ENCODE results near the gene CYP4F11. TPM values are rescaled to one million over a fixed set of nuclear protein-coding genes. Genes with fewer than 3 reads are reported as not detected.

The CYP4F11 gene, protein sequence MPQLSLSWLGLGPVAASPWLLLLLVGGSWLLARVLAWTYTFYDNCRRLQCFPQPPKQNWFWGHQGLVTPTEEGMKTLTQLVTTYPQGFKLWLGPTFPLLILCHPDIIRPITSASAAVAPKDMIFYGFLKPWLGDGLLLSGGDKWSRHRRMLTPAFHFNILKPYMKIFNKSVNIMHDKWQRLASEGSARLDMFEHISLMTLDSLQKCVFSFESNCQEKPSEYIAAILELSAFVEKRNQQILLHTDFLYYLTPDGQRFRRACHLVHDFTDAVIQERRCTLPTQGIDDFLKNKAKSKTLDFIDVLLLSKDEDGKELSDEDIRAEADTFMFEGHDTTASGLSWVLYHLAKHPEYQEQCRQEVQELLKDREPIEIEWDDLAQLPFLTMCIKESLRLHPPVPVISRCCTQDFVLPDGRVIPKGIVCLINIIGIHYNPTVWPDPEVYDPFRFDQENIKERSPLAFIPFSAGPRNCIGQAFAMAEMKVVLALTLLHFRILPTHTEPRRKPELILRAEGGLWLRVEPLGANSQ
- not detected for total RNA-seq

DNA sequence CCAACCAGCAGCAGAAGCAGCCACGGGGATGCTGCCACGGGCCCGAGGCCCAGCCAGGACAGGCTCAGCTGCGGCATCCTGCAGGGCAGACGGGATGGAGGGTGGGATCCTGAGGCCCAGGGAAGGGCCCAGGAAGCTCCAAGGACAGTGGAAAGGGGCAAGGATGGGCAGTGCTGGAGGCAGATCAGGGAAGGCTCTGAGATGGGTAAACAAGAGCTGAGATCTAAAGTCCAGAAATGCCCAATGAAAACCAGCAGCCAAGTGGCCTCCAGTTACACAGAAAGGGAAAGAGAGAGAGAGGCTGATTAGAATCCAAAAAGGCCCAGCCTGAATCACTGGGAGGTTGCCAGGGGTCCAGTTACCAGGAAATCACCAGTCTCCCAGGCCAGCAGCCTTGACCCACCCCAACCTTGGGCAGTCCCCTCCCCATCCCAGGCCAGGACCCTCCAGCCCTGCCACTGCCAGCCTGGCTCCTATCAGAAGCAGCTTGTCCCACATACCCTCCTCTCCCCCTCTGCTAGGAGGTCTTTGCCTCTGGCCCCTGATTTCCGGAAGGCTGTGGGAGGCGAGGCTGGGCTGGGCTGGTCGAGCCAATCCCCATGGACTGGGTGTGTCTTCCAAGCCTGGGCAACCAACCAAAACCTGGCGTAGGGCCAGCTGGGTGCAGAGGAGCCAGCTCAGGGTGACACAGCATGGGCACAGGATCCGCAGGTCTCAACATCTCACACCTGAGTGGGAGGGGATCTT is at the start of gene CYP4F11:
TSS of gene CYP4F11 (minus strand) at position 198 of the 747 bp plus-strand sequence. CDS start at position 77, 121 bp downstream.

DNA sequence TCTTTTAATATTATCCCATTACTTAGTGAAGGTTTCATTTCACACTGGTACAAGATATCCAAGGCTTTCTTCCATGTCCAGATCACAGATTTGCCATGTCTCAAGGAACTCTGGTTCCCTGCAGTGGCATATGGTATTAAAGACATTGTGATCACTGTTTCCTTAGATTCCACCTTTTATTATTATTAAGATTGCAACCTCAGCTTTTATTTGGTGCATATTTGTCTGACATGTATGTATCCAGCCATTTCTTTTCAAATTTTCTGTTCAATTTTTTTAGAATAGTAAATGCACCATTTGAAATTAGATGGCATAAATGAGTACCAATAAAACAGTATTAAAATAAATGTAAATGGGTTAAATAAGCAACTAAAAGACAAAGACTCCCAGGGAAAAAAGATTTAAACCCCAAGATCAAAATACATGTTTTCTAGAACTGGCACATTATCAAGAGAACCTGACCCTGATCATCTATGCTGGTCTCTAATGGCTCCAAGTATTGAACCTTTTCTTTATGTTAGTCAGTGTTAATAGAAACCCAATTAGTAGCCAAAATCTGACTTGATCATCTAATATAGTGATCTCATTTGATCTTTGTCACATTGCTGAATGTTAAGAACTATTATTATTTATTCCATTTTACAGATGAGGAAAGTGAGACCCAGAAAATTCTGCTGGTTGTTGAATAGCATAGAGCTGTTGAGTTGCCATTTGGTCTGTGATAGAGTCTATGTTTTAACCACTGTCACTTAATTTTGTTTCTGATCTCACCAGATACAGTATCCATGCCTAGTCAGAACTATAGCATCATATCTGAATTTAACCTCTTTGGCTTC is 14.1 kb upstream of the CYP4F11 start, which contains the start of gene OR10H4:
TSS of gene OR10H4 (plus strand) at position 786 of the 836 bp plus-strand sequence. CDS start at position 786, 0 bp downstream.

DNA sequence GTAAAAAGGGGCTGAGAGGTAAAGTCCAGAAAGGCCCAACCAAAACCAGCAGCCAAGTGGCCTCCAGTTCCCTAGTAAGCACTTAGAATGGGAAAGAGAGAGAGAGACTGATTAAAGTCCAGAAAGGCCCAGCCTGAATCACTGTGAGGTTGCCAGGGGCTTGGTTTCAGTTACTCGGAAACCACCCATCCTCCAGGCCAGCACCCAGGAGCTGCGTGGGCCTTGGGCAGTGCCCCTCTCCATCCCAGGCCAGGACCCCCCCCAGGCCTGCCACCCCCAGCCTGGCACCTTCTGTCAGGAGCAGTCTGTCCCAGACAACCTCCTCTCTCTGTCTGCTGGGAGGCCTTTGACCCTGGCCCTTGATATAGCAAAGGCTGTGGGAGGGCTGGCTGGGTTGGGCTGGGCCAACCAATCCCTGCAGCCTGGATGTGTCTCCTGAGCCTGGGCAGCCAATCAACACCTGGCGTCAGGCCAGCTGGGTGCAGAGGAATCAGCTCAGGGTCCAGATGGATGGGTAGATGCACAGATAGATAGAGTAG is 36.5 kb downstream of the CYP4F11 start, which contains the start of gene CYP4F2:
TSS of gene CYP4F2 (minus strand) at position 337 of the 539 bp plus-strand sequence. CDS start 463 bp downstream, outside the sequence.

Other genes with a start within 250 kb of the CYP4F11 start
- gene OR10H2, start 206.5 kb downstream of the CYP4F11 start, total RNA-seq: not detected
- not detected for gene OR10H3, start 196.5 kb downstream of the CYP4F11 start, total RNA-seq
- gene OR10H5, start 146.9 kb downstream of the CYP4F11 start, total RNA-seq: not detected
- not detected for gene OR10H1, start 118.9 kb downstream of the CYP4F11 start, total RNA-seq
- gene CYP4F2, start 36.5 kb downstream of the CYP4F11 start, total RNA-seq: not detected
- gene OR10H4, start 14.5 kb upstream of the CYP4F11 start, total RNA-seq: not detected
- 246 TPM for gene TPM4, start 142.0 kb upstream of the CYP4F11 start, total RNA-seq
- 41.6 TPM for gene RAB8A, start 177.4 kb upstream of the CYP4F11 start, total RNA-seq
- gene HSH2D, start 209.2 kb upstream of the CYP4F11 start, total RNA-seq: 0.27 TPM
- gene CIB3, start 239.0 kb upstream of the CYP4F11 start, total RNA-seq: not detected